ENCODE results near the gene FRRS1L.

FRRS1L gene

GRCh38 chr9:109110329-109111021, 56.6 kb downstream of the FRRS1L start:
- no peaks in the 10 kb centered on the region for H3K27me3 ChIP-seq (ENCODE audit: control insufficient read depth in 1 of 2, insufficient read depth in 2 of 2, low read length in 2 of 2)
- peaks cover 0 to 32% of the 10 kb centered on the region in 2 donors for H3K4me1 ChIP-seq (ENCODE audit: control insufficient read depth in 1 of 2, insufficient read depth in 2 of 2, low read length in 2 of 2)
- H3K4me3 ChIP-seq (ENCODE audit: low read depth in 1 of 2, low read length in 2 of 2), result no peak overlapping the region
- no peaks in the 10 kb centered on the region for H3K9me3 ChIP-seq (ENCODE audit: control insufficient read depth in 1 of 2, low read length in 2 of 2)
- H3K36me3 ChIP-seq (ENCODE audit: control insufficient read depth in 1 of 2, insufficient read depth in 2 of 2, low read length in 2 of 2), result peaks cover 0 to 4% of the 10 kb centered on the region in 2 donors
- no peak overlapping the region for H3K27ac ChIP-seq (ENCODE audit: low read depth, low read length)
- no peak overlapping the region for H3K9ac ChIP-seq (ENCODE audit: low read depth in 1 of 2, low read length in 2 of 2)

DNA sequence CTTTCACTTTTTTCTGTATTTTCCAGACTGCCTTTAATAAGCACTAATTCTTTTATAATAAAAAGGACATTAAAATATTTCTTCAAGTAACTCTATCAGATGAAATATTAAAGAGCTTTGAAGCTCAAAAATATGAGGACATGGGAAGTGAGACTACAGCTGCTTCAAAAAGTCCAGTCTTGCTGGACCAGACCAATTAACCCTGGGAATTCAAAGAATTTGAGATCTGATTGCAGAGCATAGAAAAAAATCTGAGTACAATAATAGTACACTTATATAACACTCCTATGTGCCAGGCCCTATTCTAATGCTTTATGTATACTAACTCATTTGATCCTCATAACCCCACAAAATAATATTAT, 57.1 kb downstream of the FRRS1L start:
- Histone ChIP-seq H3K9me3 (ENCODE audit: control insufficient read depth in 1 of 2, low read length in 2 of 2) (no peaks in the 10 kb centered on the region), H3K9ac (ENCODE audit: low read depth in 1 of 2, low read length in 2 of 2) (no peak overlapping the region), H3K36me3 (ENCODE audit: control insufficient read depth in 1 of 2, insufficient read depth in 2 of 2, low read length in 2 of 2) (peaks cover 0 to 8% of the 10 kb centered on the region in 2 donors), H3K4me1 (ENCODE audit: control insufficient read depth in 1 of 2, insufficient read depth in 2 of 2, low read length in 2 of 2) (peaks cover 0 to 32% of the 10 kb centered on the region in 2 donors), H3K4me3 (ENCODE audit: low read depth in 1 of 2, low read length in 2 of 2) (no peak overlapping the region), H3K27me3 (ENCODE audit: control insufficient read depth in 1 of 2, insufficient read depth in 2 of 2, low read length in 2 of 2) (no peaks in the 10 kb centered on the region), H3K27ac (ENCODE audit: low read depth, low read length) (no peak overlapping the region)

DNA sequence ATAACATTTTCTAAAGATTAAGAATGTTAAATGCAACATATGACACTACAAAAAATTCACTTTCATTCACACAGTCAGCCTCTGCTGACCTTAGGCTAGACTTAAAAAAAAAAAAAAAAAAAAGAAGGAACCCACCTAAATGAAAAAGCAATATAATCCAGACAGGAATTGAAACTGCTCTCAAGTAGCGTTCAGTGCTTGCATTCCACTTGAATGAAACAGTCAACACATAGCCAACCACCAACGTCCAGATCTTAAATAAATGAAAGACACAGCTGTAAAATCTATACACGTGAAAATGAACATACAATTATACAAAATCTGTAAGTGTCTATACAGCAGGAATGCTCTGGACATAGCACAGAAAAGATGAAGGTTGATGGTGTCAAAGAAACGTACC, 58.7 kb downstream of the FRRS1L start:
- Histone ChIP-seq H3K36me3 (ENCODE audit: control insufficient read depth in 1 of 2, insufficient read depth in 2 of 2, low read length in 2 of 2) (peaks cover 3 to 14% of the 10 kb centered on the region in 2 donors), H3K9ac (ENCODE audit: low read depth in 1 of 2, low read length in 2 of 2) (no peak overlapping the region), H3K27me3 (ENCODE audit: control insufficient read depth in 1 of 2, insufficient read depth in 2 of 2, low read length in 2 of 2) (no peaks in the 10 kb centered on the region), H3K4me1 (ENCODE audit: control insufficient read depth in 1 of 2, insufficient read depth in 2 of 2, low read length in 2 of 2) (peaks cover 0 to 32% of the 10 kb centered on the region in 2 donors), H3K27ac (ENCODE audit: low read depth, low read length) (no peak overlapping the region), H3K9me3 (ENCODE audit: control insufficient read depth in 1 of 2, low read length in 2 of 2) (no peaks in the 10 kb centered on the region), H3K4me3 (ENCODE audit: low read depth in 1 of 2, low read length in 2 of 2) (no peak overlapping the region)

DNA sequence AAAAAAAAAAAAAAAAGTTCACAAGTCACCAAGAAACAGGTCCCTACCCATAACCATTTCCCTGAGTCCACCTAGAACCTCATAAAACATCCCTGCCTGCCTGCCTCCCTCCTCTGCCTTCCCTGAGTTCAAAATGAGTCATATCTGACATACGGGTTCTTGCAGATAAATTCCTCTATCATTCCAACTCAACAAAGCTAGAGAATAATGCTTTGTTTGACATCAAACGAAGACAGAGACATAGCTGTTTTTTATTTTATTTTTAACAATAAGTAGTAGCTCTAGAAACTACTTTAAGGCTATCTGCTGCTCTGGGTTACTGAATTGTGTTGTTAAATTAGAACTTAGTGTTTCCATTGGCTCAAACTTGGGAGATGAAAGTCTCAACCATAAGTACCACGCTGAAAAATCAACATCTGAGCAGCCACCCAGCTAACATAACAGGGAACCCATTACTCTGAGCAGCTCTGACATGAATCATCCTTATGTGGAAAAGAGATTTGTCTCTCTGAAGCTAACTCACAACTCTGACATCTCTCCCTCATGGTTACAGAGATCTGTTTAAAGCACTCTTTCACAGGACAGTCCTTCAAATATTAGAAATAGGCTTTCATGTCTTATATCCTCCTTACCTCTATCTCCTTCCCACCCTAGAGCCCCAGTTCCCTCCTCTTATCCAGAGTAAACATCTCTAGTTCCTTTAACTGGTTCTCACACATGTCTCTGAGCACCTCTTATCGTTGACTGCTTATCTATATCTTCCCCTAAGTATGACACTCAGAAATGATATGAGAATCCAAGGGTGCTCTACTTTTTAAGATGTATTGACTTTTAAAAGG, 59.4 kb downstream of the FRRS1L start:
- Histone ChIP-seq H3K4me1 (ENCODE audit: control insufficient read depth in 1 of 2, insufficient read depth in 2 of 2, low read length in 2 of 2) (peaks cover 0 to 34% of the 10 kb centered on the region in 2 donors), H3K36me3 (ENCODE audit: control insufficient read depth in 1 of 2, insufficient read depth in 2 of 2, low read length in 2 of 2) (peaks cover 6 to 19% of the 10 kb centered on the region in 2 donors), H3K27ac (ENCODE audit: low read depth, low read length) (no peak overlapping the region), H3K9me3 (ENCODE audit: control insufficient read depth in 1 of 2, low read length in 2 of 2) (no peaks in the 10 kb centered on the region), H3K9ac (ENCODE audit: low read depth in 1 of 2, low read length in 2 of 2) (no peak overlapping the region), H3K4me3 (ENCODE audit: low read depth in 1 of 2, low read length in 2 of 2) (no peak overlapping the region), H3K27me3 (ENCODE audit: control insufficient read depth in 1 of 2, insufficient read depth in 2 of 2, low read length in 2 of 2) (no peaks in the 10 kb centered on the region)

DNA sequence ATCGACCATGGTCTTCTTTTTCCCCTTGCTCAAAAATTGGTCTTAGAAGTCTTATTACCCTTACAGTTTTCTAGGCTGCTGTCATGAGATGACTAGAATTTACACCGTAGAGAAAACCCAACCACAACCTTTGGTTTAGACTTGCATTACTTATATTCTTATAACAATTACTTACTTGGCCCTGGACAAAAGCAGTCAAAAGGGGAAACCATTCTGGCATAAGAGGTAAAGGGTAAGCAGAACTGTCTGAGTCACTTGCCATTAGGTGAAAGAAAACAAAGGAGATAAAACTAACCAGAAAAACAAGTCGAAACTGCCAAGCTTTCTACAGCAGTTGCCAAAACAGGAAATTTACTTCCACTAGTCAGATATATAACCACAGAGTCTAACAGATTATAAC, 65.2 kb downstream of the FRRS1L start:
- no peaks in the 10 kb centered on the region for H3K27me3 ChIP-seq (ENCODE audit: control insufficient read depth in 1 of 2, insufficient read depth in 2 of 2, low read length in 2 of 2)
- no peak overlapping the region for H3K27ac ChIP-seq (ENCODE audit: low read depth, low read length)
- H3K36me3 ChIP-seq (ENCODE audit: control insufficient read depth in 1 of 2, insufficient read depth in 2 of 2, low read length in 2 of 2), result peaks cover 6 to 21% of the 10 kb centered on the region in 2 donors
- H3K9ac ChIP-seq (ENCODE audit: low read depth in 1 of 2, low read length in 2 of 2), result no peak overlapping the region
- H3K4me1 ChIP-seq (ENCODE audit: control insufficient read depth in 1 of 2, insufficient read depth in 2 of 2, low read length in 2 of 2), result peaks cover 3 to 14% of the 10 kb centered on the region in 2 donors
- H3K9me3 ChIP-seq (ENCODE audit: control insufficient read depth in 1 of 2, low read length in 2 of 2), result no peaks in the 10 kb centered on the region
- no peak overlapping the region for H3K4me3 ChIP-seq (ENCODE audit: low read depth in 1 of 2, low read length in 2 of 2)

DNA sequence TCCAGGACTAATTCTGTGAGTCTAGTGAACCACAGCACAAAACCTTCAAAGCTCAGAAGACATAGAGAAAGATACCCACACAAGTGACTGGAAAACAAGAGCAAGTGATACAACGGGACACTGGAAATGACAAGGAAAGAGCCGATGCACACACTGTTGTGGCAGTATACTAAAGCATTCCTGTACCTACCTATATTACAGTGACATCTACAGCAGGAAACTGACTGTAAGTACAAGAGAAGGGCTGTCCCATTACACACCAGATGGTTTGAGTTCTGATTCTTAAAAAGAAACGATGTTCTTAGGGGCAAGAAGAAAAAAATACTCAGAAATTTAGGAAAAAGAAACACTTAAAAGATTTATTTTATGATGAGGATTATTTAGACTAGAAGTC, 65.8 kb downstream of the FRRS1L start:
- H3K9me3 ChIP-seq (ENCODE audit: control insufficient read depth in 1 of 2, low read length in 2 of 2), result no peaks in the 10 kb centered on the region
- no peaks in the 10 kb centered on the region for H3K27me3 ChIP-seq (ENCODE audit: control insufficient read depth in 1 of 2, insufficient read depth in 2 of 2, low read length in 2 of 2)
- H3K27ac ChIP-seq (ENCODE audit: low read depth, low read length), result no peak overlapping the region
- peaks cover 3 to 14% of the 10 kb centered on the region in 2 donors for H3K4me1 ChIP-seq (ENCODE audit: control insufficient read depth in 1 of 2, insufficient read depth in 2 of 2, low read length in 2 of 2)
- peaks cover 6 to 21% of the 10 kb centered on the region in 2 donors for H3K36me3 ChIP-seq (ENCODE audit: control insufficient read depth in 1 of 2, insufficient read depth in 2 of 2, low read length in 2 of 2)
- no peak overlapping the region for H3K4me3 ChIP-seq (ENCODE audit: low read depth in 1 of 2, low read length in 2 of 2)
- no peak overlapping the region for H3K9ac ChIP-seq (ENCODE audit: low read depth in 1 of 2, low read length in 2 of 2)

DNA sequence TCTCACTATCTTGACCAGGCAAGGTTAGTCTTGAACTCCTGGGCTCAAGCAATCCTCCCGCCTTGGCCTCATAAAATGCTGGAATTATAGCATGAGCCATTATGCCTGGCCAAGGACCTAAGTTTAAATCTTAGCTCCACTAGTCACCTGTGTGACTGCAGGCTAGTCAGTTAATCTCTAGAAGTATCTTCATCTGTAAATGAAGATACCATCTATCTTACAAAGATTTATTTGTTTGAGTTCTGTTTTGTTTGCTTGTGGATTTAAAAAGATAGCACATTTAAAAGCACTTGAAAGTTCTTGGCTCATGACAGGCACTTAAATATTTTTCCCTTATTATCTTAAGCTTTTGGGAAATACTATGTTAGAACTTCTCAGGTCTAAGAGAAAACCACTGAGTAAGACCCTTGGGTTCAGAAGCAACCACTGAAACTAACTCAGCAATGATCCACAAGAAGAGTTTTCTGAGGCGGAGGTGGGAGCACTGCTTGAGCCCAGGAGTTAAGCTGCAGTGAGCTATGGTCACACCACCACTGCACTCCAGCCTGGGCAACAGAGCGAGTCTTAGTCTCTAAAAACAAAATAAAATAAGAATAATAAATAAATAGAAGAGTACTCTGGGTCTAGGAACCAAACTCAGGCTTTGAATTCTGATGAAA, 66.4 kb downstream of the FRRS1L start:
- Histone ChIP-seq H3K27me3 (ENCODE audit: control insufficient read depth in 1 of 2, insufficient read depth in 2 of 2, low read length in 2 of 2) (no peaks in the 10 kb centered on the region), H3K9me3 (ENCODE audit: control insufficient read depth in 1 of 2, low read length in 2 of 2) (no peaks in the 10 kb centered on the region), H3K4me1 (ENCODE audit: control insufficient read depth in 1 of 2, insufficient read depth in 2 of 2, low read length in 2 of 2) (peaks cover 3 to 14% of the 10 kb centered on the region in 2 donors), H3K27ac (ENCODE audit: low read depth, low read length) (no peak overlapping the region), H3K9ac (ENCODE audit: low read depth in 1 of 2, low read length in 2 of 2) (no peak overlapping the region), H3K4me3 (ENCODE audit: low read depth in 1 of 2, low read length in 2 of 2) (no peak overlapping the region), H3K36me3 (ENCODE audit: control insufficient read depth in 1 of 2, insufficient read depth in 2 of 2, low read length in 2 of 2) (peaks cover 6 to 19% of the 10 kb centered on the region in 2 donors)

DNA sequence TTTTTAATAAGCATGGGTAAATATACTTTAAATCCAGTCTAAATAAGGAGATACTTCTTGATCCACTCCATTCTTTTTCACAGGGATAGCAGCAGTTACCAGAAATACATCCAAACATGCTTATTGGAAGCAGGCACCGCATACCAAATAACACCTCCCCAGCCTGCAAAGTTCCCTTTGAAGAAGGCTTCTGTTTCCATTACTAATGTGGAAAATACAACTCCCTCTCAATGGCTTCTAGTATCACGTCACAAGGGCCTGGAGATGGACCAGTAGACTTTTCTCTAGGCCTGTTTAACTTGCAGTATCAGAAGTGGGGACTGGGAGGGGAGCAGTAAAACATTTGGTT, 68.1 kb downstream of the FRRS1L start:
- H3K27ac ChIP-seq (ENCODE audit: low read depth, low read length), result no peak overlapping the region
- no peak overlapping the region for H3K9ac ChIP-seq (ENCODE audit: low read depth in 1 of 2, low read length in 2 of 2)
- H3K4me1 ChIP-seq (ENCODE audit: control insufficient read depth in 1 of 2, insufficient read depth in 2 of 2, low read length in 2 of 2), result peaks cover 3 to 14% of the 10 kb centered on the region in 2 donors

DNA sequence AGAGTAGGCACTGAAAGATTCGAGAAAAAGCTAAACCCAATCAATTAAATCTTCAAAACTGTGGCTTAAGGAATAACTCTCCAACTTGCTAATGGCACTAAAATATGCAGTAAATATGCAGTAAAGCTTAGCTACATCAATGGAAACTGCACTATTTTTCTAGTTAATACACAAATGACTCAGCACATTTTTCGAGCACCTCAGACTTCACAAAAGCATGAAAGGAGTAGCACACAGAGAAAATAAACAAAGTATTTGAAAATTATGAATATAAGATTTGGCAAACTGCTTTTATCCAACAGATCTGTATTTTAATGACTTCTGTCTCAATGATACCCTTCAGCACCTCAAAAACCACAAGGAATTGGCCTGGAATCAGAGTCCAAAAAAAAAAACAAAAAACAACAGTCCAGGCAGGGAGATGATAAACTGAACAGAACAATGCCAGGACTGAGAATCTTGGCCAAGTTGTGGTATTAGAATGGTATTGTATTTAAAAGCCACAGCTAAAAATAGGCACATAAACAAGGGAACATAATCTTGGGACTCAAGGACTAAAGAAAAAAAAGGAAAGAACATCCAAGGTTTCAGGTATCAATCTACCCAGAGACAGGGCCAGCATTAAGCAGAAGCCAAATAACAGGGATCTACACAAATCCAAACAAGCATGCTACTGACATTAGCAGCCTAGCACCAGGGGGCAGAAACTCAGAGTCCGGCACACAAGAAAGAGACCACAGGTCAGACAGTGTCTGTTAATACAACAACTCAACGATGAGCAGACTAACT, 68.7 kb downstream of the FRRS1L start:
- peaks cover 3 to 17% of the 10 kb centered on the region in 2 donors for H3K36me3 ChIP-seq (ENCODE audit: control insufficient read depth in 1 of 2, insufficient read depth in 2 of 2, low read length in 2 of 2)
- no peak overlapping the region for H3K27ac ChIP-seq (ENCODE audit: low read depth, low read length)
- no peak overlapping the region for H3K4me3 ChIP-seq (ENCODE audit: low read depth in 1 of 2, low read length in 2 of 2)
- no peaks in the 10 kb centered on the region for H3K9me3 ChIP-seq (ENCODE audit: control insufficient read depth in 1 of 2, low read length in 2 of 2)
- H3K27me3 ChIP-seq (ENCODE audit: control insufficient read depth in 1 of 2, insufficient read depth in 2 of 2, low read length in 2 of 2), result no peaks in the 10 kb centered on the region
- peaks cover 3 to 14% of the 10 kb centered on the region in 2 donors for H3K4me1 ChIP-seq (ENCODE audit: control insufficient read depth in 1 of 2, insufficient read depth in 2 of 2, low read length in 2 of 2)
- no peak overlapping the region for H3K9ac ChIP-seq (ENCODE audit: low read depth in 1 of 2, low read length in 2 of 2)

More for the DNA sequence above, 68.1 kb downstream of the FRRS1L start:
- Histone ChIP-seq H3K27me3 (ENCODE audit: control insufficient read depth in 1 of 2, insufficient read depth in 2 of 2, low read length in 2 of 2) (no peaks in the 10 kb centered on the region), H3K4me3 (ENCODE audit: low read depth in 1 of 2, low read length in 2 of 2) (no peak overlapping the region), H3K9me3 (ENCODE audit: control insufficient read depth in 1 of 2, low read length in 2 of 2) (no peaks in the 10 kb centered on the region), H3K36me3 (ENCODE audit: control insufficient read depth in 1 of 2, insufficient read depth in 2 of 2, low read length in 2 of 2) (peaks cover 6 to 17% of the 10 kb centered on the region in 2 donors)

Measured in duodenal mucosa (tissue), 2 donors.